VCaP (cell line): ENCODE results near the gene ZNF148.

Experiments
- H3K27ac ChIP-seq: fragments of 450-650 bp; 2 replicates; pipeline ENCODE4 v1.5.1; 2017
- CTCF ChIP-seq: fragments of 450-650 bp; conservative IDR thresholded peaks from 2 replicates; pipeline ENCODE4 v1.5.1; 2017; ENCODE audit warnings: mild to moderate bottlenecking, moderate library complexity

ZNF148 gene

GRCh38 chr3:125325746-125326145, 49.4 kb downstream of the ZNF148 start:
- no peak overlapping the region for H3K27ac ChIP-seq
- TF ChIP-seq CTCF, result no peak

DNA sequence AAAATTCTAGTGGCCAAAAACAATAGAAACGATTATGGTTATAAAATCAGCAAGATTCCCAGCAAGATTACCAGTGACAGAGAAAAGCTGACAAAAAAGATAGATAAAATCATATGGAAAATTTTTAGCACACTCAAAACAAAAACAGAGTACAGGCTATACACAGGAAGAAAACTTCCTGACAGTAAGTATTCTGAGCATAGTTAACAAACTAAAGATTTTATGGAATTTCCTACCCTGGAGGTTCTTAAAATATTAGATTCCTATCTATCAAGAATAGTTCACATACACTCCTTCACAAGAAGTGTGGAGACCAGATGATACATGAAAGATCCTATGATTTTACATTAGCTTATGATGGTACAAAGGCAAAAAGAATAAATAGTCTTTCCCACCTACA, 50.8 kb downstream of the ZNF148 start:
- TF ChIP-seq CTCF, result no peak
- no peak overlapping the region for H3K27ac ChIP-seq

GRCh38 chr3:125322917-125323316, 52.2 kb downstream of the ZNF148 start:
- no peak for TF ChIP-seq CTCF
- H3K27ac ChIP-seq, result no peak overlapping the region

GRCh38 chr3:125322166-125322565, 53.0 kb downstream of the ZNF148 start:
- H3K27ac ChIP-seq, result no peak overlapping the region
- no peak for TF ChIP-seq CTCF

GRCh38 chr3:125319765-125320164, 55.4 kb downstream of the ZNF148 start:
- H3K27ac ChIP-seq, result no peak overlapping the region
- no peak for TF ChIP-seq CTCF

- no peak overlapping the region for H3K27ac ChIP-seq
- TF ChIP-seq CTCF, result no peak
Measured at GRCh38 chr3:125318871-125319270, 56.3 kb downstream of the ZNF148 start.

DNA sequence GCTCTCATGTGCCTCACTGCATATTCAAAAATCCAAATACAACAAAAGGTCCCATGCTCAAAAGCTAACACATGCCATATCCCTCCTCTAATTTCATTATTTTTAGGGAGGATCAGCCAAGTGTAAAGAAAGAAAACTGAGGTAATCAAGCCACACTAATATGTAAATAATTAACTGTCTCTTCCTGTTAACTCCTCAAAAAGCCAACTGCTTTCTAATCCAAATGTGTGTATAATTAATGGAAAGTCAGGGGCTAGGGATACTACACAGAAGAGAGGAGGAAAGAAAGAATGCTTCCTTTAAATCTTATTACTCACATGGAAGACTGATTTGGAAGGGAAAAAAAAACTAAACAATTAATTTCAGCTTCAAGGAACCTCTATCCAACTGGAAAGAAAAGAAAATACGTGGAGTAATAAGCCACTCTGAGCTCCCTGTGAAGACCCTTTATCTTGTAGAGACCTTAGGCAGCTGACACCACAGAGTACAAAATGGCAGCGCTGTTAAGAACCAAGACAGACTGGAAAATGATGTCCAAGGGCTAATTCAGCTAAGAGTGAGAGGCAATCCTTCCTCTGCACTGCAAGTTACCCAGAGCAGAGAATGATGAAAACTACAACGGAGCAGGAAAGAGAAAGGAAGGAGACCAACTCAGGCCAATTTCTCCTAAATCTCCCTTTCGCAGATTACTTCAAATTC, 56.8 kb downstream of the ZNF148 start:
- TF ChIP-seq CTCF, result no peak
- no peak overlapping the region for H3K27ac ChIP-seq
